ENCODE measurements around the gene SUDS3.

Gene SUDS3

GRCh38 chr12:118448341-118448740 lies 72.0 kb downstream of the SUDS3 start:
- DNase-seq (ENCODE audit: low read depth): no peak

GRCh38 chr12:118455327-118455726 lies 79.0 kb downstream of the SUDS3 start:
- DNase-seq (ENCODE audit: low read depth): no peak

GRCh38 chr12:118456741-118457140 lies 80.4 kb downstream of the SUDS3 start:
- DNase-seq (ENCODE audit: low read depth): no peak

- DNase-seq (ENCODE audit: low read depth): no peak
These were observed 82.8 kb downstream of the SUDS3 start for GRCh38 chr12:118459110-118459509.

- no peak for DNase-seq (ENCODE audit: low read depth)
These were observed 87.3 kb downstream of the SUDS3 start for GRCh38 chr12:118463677-118464076.

- no peak for DNase-seq (ENCODE audit: low read depth)
These were observed 89.4 kb downstream of the SUDS3 start for GRCh38 chr12:118465706-118466105.

All from activated gamma-delta T cell treated with anti-CD3 and anti-CD28 coated beads, Interleukin-2, amount 50 U/mL, for 16 hours (primary cell).